AG04450 (cell line): ENCODE results near the gene KANSL1. TPM values are rescaled to one million over a fixed set of nuclear protein-coding genes. Genes with fewer than 3 reads are reported as not detected.

Experiments used
- CTCF ChIA-PET: fragments of 300-600, 350-600 bp; formaldehyde crosslinking; extraction: SDS; loops from one replicate; lab custom pipeline; 2022; ENCODE audit warnings: antibody characterized with exemption, inconsistent platforms; lab: Charles Lee
- POLR2A ChIA-PET: fragments of 350-600 bp; formaldehyde crosslinking; extraction: SDS; loops from one replicate; lab custom pipeline; 2021; ENCODE audit warnings: antibody characterized with exemption, inconsistent platforms; lab: Yijun Ruan, JAX
- DNase-seq: peaks from one replicate; pipeline ENCODE4 v3.0.0-alpha.2; 2011; ENCODE audit warnings: low read depth, low spot score
- H3K27ac ChIP-seq: one replicate; pipeline ENCODE4 v1.5.1; 2012; ENCODE audit warnings: low read depth, low read length, control low read depth
- H3K27me3 ChIP-seq: one replicate; pipeline ENCODE4 v1.6.0; 2012; ENCODE audit warnings: low read length; ENCODE audit not compliant: control insufficient read depth, insufficient read depth
- H3K4me3 ChIP-seq: 2 replicates; pipeline ENCODE4 v1.5.1; 2011; ENCODE audit warnings: mild to moderate bottlenecking, low read depth, low read length, control low read depth
- H3K9me3 ChIP-seq: 2 replicates; pipeline ENCODE4 v1.5.1; 2012; ENCODE audit warnings: low read length; ENCODE audit not compliant: control insufficient read depth, insufficient read depth
- polyA plus RNA-seq: library from polyadenylated mRNA; depleted of rRNA; stranded (reverse); fragments of >200 nt; gene quantifications from 2 replicates; pipeline ENCODE4 v1.2.3, GENCODE V29; 2011
- TF ChIP-seq, protein P1 (sequence below): IDR thresholded peaks from 2 replicates; pipeline ENCODE4 v1.5.1; 2011; ENCODE audit warnings: low read depth, low read length, control low read depth, inconsistent platforms

The KANSL1 gene
- polyA plus RNA-seq, 1 experiment, result 15.6 TPM

DNA sequence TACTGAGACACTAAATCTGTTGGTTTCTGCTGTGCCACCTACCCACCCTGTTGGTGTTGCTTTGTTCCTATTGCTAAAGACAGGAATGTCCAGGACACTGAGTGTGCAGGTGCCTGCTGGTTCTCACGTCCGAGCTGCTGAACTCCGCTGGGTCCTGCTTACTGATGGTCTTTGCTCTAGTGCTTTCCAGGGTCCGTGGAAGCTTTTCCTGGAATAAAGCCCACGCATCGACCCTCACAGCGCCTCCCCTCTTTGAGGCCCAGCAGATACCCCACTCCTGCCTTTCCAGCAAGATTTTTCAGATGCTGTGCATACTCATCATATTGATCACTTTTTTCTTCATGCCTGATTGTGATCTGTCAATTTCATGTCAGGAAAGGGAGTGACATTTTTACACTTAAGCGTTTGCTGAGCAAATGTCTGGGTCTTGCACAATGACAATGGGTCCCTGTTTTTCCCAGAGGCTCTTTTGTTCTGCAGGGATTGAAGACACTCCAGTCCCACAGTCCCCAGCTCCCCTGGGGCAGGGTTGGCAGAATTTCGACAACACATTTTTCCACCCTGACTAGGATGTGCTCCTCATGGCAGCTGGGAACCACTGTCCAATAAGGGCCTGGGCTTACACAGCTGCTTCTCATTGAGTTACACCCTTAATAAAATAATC is 179.6 kb downstream of the KANSL1 start:
- DNase-seq, result peak; percentile 27
- ChIA-PET POLR2A (interaction anchor here (0.5 to 0.7 kb wide), 2 partner anchors 8 to 179 kb away, joined by 3 read pairs; partner anchors contain the start of gene KANSL1), CTCF (interaction anchor here (0.8 to 3.6 kb wide), 5 partner anchors 11 to 180 kb away, joined by 3 to 9 read pairs (median 5); partner anchors contain the start of gene KANSL1)
- Histone ChIP-seq H3K27me3 (peaks cover 9% of the 10 kb centered on the region), H3K9me3 (no peaks in the 10 kb centered on the region), H3K27ac (no peak overlapping the region), H3K4me3 (no peak overlapping the region)
- TF ChIP-seq, protein P1, sequence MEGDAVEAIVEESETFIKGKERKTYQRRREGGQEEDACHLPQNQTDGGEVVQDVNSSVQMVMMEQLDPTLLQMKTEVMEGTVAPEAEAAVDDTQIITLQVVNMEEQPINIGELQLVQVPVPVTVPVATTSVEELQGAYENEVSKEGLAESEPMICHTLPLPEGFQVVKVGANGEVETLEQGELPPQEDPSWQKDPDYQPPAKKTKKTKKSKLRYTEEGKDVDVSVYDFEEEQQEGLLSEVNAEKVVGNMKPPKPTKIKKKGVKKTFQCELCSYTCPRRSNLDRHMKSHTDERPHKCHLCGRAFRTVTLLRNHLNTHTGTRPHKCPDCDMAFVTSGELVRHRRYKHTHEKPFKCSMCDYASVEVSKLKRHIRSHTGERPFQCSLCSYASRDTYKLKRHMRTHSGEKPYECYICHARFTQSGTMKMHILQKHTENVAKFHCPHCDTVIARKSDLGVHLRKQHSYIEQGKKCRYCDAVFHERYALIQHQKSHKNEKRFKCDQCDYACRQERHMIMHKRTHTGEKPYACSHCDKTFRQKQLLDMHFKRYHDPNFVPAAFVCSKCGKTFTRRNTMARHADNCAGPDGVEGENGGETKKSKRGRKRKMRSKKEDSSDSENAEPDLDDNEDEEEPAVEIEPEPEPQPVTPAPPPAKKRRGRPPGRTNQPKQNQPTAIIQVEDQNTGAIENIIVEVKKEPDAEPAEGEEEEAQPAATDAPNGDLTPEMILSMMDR, result 0 out of 2 replicates have a peak, but pooled peaks have one; percentile 0

GRCh38 chr17:46013127-46013501 is 180.1 kb downstream of the KANSL1 start:
- no peaks in the 10 kb centered on the region for H3K9me3 ChIP-seq
- no peak overlapping the region for H3K4me3 ChIP-seq
- ChIA-PET CTCF (interaction anchor here (0.8 to 3.6 kb wide), 5 partner anchors 10 to 180 kb away, joined by 3 to 9 read pairs (median 5); partner anchors contain the start of gene KANSL1), POLR2A (interaction anchor here (0.5 kb wide), 1 partner anchor 9 kb away, joined by 3 read pairs; no protein-coding TSS in a partner anchor)
- H3K27ac ChIP-seq, result no peak overlapping the region
- no peak for DNase-seq
- H3K27me3 ChIP-seq, result peaks cover 9% of the 10 kb centered on the region
- TF ChIP-seq, protein P1, result no peak

DNA sequence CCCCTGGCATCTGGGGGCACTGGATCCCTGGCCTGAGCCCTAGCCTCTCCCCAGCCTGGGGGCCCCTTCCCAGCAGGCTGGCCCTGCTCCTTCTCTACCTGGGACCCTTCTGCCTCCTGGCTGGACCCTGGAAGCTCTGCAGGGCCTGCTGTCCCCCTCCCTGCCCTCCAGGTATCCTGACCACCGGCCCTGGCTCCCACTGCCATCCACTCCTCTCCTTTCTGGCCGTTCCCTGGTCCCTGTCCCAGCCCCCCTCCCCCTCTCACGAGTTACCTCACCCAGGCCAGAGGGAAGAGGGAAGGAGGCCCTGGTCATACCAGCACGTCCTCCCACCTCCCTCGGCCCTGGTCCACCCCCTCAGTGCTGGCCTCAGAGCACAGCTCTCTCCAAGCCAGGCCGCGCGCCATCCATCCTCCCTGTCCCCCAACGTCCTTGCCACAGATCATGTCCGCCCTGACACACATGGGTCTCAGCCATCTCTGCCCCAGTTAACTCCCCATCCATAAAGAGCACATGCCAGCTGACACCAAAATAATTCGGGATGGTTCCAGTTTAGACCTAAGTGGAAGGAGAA is 180.6 kb downstream of the KANSL1 start:
- CTCF ChIA-PET, result interaction anchor here (0.9 to 3.6 kb wide), 4 partner anchors 11 to 181 kb away, joined by 3 to 9 read pairs (median 6); partner anchors contain the start of gene KANSL1
- Histone ChIP-seq H3K4me3 (no peak overlapping the region), H3K27ac (no peak overlapping the region), H3K9me3 (no peaks in the 10 kb centered on the region), H3K27me3 (peaks cover 11% of the 10 kb centered on the region)
- POLR2A ChIA-PET, result interaction anchor here (0.5 kb wide), 1 partner anchor 9 kb away, joined by 3 read pairs; no protein-coding TSS in a partner anchor
- no peak for DNase-seq
- TF ChIP-seq, protein P1, result no peak

DNA sequence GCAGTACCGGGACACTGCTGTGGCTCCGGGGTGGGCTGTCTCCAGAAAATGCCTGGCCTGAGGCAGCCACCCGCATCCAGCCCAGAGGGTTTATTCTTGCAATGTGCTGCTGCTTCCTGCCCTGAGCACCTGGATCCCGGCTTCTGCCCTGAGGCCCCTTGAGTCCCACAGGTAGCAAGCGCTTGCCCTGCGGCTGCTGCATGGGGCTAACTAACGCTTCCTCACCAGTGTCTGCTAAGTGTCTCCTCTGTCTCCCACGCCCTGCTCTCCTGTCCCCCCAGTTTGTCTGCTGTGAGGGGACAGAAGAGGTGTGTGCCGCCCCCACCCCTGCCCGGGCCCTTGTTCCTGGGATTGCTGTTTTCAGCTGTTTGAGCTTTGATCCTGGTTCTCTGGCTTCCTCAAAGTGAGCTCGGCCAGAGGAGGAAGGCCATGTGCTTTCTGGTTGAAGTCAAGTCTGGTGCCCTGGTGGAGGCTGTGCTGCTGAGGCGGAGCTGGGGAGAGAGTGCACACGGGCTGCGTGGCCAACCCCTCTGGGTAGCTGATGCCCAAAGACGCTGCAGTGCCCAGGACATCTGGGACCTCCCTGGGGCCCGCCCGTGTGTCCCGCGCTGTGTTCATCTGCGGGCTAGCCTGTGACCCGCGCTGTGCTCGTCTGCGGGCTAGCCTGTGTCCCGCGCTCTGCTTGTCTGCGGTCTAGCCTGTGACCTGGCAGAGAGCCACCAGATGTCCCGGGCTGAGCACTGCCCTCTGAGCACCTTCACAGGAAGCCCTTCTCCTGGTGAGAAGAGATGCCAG is 181.3 kb downstream of the KANSL1 start:
- TF ChIP-seq, protein P1, result no peak
- H3K27me3 ChIP-seq, result peaks cover 11% of the 10 kb centered on the region
- ChIA-PET CTCF (interaction anchor here (1.3 to 3.6 kb wide), 2 partner anchors 10 to 181 kb away, joined by 3 to 9 read pairs; partner anchors contain the start of gene KANSL1), POLR2A (no interaction called here)
- H3K9me3 ChIP-seq, result no peaks in the 10 kb centered on the region
- H3K4me3 ChIP-seq, result no peak overlapping the region
- no peak overlapping the region for H3K27ac ChIP-seq
- no peak for DNase-seq
